Activated CD8-positive, alpha-beta memory T cell treated with anti-CD3 and anti-CD28 coated beads for 1 hour (primary cell): ENCODE data around the gene SYCE3.

ENCODE experiments used
- DNase-seq, 2 donors: peaks; one replicate each; pipeline ENCODE4 v3.0.0-alpha.2; 2020; ENCODE audit warnings: low read depth in 1 of 2; ENCODE audit errors: extremely low read depth in 1 of 2

Gene SYCE3

DNA sequence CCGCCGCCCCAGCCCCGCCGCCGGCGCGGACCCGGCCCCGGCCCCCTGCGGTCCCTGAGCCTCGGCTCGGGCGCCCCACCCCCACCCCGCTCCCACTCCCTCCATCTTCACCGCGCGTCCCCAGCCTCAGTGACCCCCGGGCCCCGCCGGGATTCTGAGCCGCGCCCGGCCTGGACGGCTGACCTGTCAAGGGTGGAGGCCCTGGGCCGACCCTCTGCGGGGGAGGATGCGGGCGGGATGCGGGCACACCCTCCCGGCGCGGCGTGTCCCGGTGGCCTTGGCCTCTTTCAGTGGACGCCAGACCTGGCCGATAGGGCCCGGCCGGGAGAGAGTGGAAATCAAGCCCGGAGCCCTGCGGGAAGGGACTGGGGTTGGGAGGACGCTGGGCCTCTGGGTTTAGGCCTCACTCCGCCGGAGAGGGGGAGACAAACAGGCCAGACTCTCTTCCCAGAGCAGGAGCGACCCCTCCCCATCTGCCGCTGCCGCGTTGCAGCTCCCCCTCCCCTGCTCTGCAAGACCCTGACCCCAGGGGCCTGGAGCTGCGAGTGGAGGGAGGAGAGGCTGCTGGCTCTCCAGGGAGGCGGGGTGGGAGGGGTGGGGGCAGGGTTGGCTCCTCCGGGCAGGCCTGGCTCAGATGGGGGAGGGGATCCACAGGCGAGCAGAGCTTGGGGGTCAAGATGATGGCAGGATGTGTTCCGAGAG is 38.4 kb upstream of the SYCE3 start:
- DNase-seq, result no peak

- no peak for DNase-seq
These were observed 37.8 kb upstream of the SYCE3 start, which contains the start of gene MAPK8IP2 for GRCh38 chr22:50600538-50600937. Gene MAPK8IP2 (plus strand): TSS chr22:50600793. CDS start chr22:50600819, 26 bp downstream.

GRCh38 chr22:50599816-50600455 is 37.2 kb upstream of the SYCE3 start:
- peak in 1 of 2 donors; percentile 49 for DNase-seq

DNA sequence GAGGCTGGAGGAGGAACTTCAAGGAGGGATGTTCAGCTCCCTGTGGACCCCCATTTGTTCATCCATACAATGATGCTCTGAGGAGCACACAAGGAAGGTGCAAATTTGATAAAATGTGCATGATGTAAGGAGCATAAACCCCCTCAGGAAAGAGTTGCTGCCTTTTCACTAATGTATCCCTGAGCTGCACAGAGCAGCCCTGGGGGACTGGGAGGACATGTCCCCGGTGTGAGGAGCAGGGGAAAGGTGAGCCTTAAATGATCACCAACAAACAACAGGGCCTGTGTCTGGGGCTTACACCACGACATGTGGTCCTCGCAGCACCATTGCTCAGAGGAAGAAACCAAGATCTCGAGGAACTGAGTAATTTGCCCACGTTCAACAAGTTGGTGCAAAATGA is 34.4 kb upstream of the SYCE3 start:
- no peak for DNase-seq

GRCh38 chr22:50595189-50595588 is 32.5 kb upstream of the SYCE3 start:
- DNase-seq, result no peak

GRCh38 chr22:50587407-50587806 is 24.7 kb upstream of the SYCE3 start:
- DNase-seq, result no peak

DNA sequence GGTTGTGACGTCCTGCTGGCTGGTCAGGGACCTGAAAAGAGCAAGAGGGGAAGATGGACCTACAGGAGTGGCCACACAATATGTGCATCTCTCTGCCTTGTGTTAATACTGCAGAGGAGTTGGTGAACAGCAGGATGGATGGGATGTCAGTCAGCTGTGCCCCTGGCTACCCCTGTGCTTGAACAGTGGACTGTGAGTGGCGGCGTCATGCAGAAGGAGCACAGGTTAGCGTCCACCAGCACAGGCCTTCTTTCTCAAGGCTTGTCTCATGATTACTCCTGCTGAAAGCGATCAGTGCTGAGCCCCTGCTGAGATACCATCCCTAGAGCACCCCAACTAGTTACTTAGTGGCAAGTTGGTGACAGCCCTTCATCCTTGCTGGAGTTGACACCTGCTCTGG is 23.7 kb upstream of the SYCE3 start:
- no peak for DNase-seq

DNA sequence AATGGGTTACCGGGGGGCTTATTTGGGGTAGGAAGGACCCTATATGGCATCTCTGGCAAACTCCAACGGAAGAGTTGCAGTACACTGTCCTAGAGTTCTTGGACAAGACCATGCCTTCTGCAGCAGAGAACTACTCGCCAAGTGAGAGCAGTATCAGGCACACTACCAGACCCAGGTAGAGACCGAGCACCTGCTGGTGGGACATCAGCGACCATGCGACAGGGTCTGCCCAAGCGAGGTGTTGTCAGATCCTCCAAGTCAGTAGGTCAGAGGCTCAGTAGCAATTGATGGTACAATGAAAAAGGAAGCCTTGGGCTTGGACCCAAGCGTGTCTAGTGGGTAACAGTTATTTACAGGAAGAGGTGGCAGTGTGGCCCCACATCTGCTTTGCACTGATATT is 23.1 kb upstream of the SYCE3 start:
- no peak for DNase-seq

GRCh38 chr22:50585238-50585637 is 22.5 kb upstream of the SYCE3 start:
- DNase-seq, result no peak

DNA sequence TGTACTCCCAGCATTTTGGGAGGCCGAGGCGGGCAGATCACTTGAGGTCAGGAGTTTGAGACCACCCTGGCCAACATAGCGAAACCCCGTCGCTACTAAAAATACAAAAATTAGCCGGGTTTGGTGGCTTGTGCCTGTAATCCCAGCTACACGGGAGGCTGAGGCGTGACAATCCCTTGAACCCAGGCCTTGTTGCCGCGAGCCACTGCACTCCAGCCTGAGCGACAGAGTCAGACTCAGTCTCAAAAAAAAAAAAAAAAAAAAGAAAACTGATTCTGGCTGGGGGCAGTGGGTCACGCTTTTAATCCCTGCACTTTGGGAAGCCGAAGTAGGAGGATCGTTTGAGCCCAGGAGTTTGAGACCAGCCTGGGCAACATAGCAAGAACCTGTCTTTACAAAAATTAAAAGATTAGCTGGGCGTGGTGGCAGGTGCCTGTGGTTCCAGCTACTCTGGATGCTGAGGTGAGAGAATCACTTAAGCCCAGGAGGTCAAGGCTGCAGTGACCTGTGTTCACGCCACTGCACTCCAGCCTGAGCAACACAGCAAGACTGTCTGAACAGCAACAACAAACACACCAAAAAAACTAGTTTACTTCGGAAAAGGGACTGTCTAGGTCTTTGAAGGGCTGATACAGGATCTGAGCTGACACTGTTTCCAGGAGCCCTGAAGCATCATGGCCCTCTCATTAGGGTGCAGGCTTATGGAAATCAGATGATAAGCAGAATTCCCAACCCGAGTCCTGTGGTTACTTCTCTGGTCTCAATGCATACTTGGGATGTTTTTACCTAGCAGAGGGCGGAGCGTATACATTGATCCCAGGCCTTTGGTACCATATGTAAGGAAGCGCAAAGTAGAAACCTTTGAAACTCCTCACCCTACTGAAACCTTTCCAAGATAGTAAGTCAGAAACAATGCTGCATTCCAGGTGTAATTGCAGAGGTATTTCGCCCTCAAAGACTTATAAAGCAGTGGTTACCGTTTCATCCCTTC is 21.7 kb upstream of the SYCE3 start:
- DNase-seq, result no peak

DNA sequence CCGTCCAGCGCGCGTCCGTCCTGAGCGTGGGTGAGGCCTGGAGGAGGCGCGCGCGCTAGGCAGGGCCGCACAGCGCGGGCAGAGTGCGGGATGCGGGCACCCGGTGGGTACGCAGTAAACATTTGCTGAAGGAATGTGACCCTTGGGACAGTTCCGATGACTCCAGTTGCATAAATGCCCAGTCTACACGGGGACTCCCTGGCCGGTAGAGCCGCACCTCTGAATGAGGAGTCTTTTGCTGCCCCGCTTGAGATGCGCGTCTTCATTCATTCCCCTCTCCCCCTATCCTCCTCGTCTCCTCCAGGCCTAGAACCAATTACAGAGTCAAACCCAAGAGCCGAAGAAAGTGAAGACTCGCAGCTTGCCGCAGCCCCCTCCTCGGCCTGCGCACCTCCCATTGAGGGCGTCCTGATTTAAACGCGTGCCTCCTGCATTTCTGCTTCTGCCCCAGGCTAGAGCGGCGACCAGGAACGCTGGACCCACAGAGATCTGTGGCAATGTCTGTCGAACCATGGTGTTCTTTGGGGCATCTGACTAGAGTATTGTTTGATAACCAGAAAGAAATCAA is 20.7 kb upstream of the SYCE3 start:
- DNase-seq, result no peak

DNA sequence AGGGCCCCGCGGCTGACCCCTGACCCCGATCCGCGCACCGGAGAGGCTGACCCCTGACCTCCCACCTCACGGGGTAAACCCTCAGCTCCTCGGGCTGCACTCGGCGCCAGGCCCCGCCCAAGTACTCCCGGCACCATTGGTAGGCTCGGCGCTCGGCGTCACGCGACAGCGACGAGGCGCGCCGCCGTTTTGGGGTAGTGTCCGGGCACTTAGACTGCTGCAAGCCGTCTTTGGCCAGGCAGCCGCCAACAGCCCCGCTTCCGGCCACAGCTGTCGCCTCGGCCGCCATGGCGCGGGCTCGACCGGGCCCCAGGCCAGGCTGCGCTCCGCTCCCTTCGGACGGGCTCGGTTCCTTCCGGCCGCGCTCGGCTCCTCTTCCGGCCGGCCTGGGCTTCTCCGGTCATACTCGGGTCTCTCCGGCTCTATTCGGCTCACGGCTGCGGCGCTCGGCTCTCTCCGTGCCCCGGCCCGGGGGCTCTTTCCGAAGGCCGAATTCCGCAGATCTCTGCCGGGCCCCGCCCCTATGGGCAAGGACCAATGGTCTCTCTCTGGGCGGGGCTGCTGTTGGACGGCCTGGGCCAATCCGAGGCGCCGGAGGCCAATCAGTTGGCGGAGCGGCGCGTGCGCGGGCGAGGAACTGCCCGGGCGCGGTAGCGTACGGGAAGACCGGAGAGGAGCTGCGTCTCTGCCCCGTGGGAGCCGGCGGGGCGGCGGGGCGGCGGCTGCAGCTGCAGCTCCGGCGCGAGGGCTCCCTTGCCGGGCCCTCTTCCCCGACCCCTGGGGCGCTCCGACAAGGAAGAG is 20.0 kb upstream of the SYCE3 start, which contains the start of gene CHKB:
Gene CHKB (minus strand): TSS at position 357 of the 801 bp plus-strand sequence. CDS start 68 bp downstream, at position 289.
- DNase-seq, result peak; percentile 93 to 97

DNA sequence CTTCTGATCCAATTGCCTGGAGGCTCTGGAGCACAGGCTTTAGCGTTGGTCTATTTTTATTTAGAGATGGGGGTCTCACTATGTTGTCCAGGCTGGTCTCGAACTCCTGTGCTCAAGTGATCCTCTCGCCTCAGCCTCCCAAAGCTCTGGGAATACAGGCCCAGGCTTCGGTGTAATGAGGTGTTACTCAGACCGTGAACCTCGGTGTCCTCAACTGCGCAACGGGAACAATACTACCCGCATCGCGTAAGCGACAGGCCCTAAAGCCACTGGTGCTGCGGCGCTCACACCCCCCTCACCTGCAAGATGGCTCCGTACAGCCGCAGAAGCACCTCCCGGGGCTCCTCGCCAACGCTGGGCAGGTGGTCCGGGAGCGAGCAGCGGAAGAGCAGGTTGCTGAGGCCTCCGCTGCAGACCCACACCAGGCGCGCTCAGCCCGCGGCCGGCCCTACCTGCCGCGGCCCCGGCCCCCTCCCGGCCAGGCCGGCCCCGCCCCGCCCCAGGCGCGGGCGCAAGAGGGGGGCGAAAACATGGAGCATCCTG is 19.3 kb upstream of the SYCE3 start:
- DNase-seq, result peak in 1 of 2 donors; percentile 22

GRCh38 chr22:50581031-50581949 is 18.6 kb upstream of the SYCE3 start:
- no peak for DNase-seq

- no peak for DNase-seq
These were observed 17.0 kb upstream of the SYCE3 start for GRCh38 chr22:50579752-50580151.

GRCh38 chr22:50578776-50579310 is 16.1 kb upstream of the SYCE3 start:
- no peak for DNase-seq

DNA sequence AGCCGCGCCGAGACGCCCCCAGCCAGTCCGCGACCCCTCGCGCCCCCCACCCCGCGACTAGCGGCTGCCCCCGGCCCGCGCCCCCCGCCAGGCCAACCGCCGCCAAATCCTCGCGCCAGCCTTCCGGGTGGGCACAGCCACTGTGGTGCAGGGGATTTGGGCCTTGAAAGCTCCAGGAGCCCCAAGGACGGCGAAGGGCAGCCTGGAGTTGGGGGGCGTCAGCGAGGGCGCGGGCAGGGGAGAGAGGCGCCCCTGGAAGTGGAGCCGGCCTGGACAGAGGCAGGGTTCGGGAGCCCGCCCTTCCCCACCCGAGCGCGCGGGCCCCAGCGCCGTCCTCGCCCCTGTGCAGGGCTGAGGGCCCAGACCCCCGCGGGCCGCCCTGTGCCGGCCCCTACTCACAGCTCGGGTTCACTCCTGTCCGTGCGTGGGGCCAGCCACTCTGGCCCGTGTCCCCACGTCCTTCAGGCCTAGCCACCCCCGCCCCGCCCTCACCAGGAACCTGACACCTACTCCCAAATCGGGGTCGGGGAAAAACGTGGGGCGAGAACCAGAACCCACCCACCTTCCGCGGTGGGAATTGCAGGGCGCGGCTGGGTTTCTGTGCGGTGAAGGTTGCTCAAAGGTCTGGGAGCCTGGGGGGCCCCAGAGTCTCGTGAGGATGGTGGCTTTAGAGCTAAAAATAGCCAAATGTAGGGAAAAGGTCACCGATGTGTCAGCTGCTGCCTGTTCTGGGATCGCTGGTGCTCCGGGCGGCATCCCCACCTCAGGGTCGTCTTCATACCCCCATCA is 15.5 kb upstream of the SYCE3 start, which contains the start of gene CPT1B:
Gene CPT1B (minus strand): TSS at position 441 of the 789 bp plus-strand sequence. CDS start 512 bp downstream, outside the sequence.
- no peak for DNase-seq

DNA sequence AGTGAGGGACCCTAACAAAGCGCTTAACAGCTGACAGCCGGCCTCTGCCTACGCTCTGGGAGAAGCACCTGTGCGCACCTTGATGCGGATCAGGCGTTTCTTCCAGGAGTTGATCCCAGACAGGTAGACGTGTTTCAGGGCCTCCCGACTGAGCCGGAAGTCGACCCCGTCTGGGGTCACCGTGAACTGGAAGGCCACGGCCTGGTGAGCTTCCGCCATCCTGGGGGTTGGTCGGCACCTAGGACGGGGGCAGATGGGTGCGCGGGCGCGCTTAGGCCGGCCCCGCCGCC is 14.9 kb upstream of the SYCE3 start:
- DNase-seq, result no peak
